Memory B cell (primary cell): ENCODE data around the gene PIN1.
"Not testable (repeated sequence)": the region's sequence is repeated elsewhere in the genome, so short reads cannot be mapped to it uniquely, and the experiment has no call there.

Experiments
- ATAC-seq: fragments of 150-1000 bp; cut with Tn5 transposase; 2 replicates; pipeline ENCODE4 v1.10.0; 2021; ENCODE audit warnings: low read depth, mild to moderate bottlenecking, moderate library complexity
- DNase-seq, 2 donors: peaks; one replicate each; pipeline ENCODE4 v3.0.0; 2022; ENCODE audit warnings: low spot score in 2 of 2
- H3K27ac Mint-ChIP-seq: one replicate; pipeline ENCODE4 v1.8.0; 2022; ENCODE audit warnings: mild to moderate bottlenecking, moderate library complexity, mixed read lengths
- H3K27me3 Mint-ChIP-seq: one replicate; pipeline ENCODE4 v1.8.0; 2022; ENCODE audit warnings: mixed read lengths
- H3K36me3 Mint-ChIP-seq: one replicate; pipeline ENCODE4 v1.8.0; 2022; ENCODE audit warnings: mild to moderate bottlenecking, mixed read lengths
- H3K4me1 Mint-ChIP-seq: one replicate; pipeline ENCODE4 v1.8.0; 2022; ENCODE audit warnings: mixed read lengths
- H3K4me3 Mint-ChIP-seq: one replicate; pipeline ENCODE4 v1.8.0; 2022; ENCODE audit warnings: mild to moderate bottlenecking, moderate library complexity, mixed read lengths
- H3K9me3 Mint-ChIP-seq: one replicate; pipeline ENCODE4 v1.8.0; 2022; ENCODE audit warnings: mixed read lengths

Gene PIN1

GRCh38 chr19:9799162-9799561 lies 36.0 kb upstream of the PIN1 start:
- no peak overlapping the region for H3K27ac Mint-ChIP-seq
- H3K4me3 Mint-ChIP-seq, result no peak overlapping the region

GRCh38 chr19:9801976-9802375 lies 33.1 kb upstream of the PIN1 start:
- no peaks in the 10 kb centered on the region for H3K9me3 Mint-ChIP-seq
- no peak for ATAC-seq
- no peak overlapping the region for H3K4me3 Mint-ChIP-seq
- no peaks in the 10 kb centered on the region for H3K4me1 Mint-ChIP-seq
- H3K27me3 Mint-ChIP-seq, result no peaks in the 10 kb centered on the region
- H3K36me3 Mint-ChIP-seq, result no peaks in the 10 kb centered on the region
- no peak overlapping the region for H3K27ac Mint-ChIP-seq
- no peak for DNase-seq

More at GRCh38 chr19:9799162-9799561, 36.0 kb upstream of the PIN1 start:
- Mint-ChIP-seq H3K4me1 (peaks cover 3% of the 10 kb centered on the region), H3K27me3 (no peaks in the 10 kb centered on the region), H3K9me3 (no peaks in the 10 kb centered on the region), H3K36me3 (no peaks in the 10 kb centered on the region)
- no peak for ATAC-seq
- DNase-seq, result no peak

- Mint-ChIP-seq H3K27me3 (no peaks in the 10 kb centered on the region), H3K9me3 (no peaks in the 10 kb centered on the region), H3K4me1 (no peaks in the 10 kb centered on the region), H3K4me3 (no peak overlapping the region), H3K36me3 (peaks cover 8% of the 10 kb centered on the region), H3K27ac (no peak overlapping the region)
- ATAC-seq (no peak), DNase-seq (no peak)
Measured at GRCh38 chr19:9806803-9807202, 28.3 kb upstream of the PIN1 start.

- Mint-ChIP-seq H3K36me3 (peaks cover 11% of the 10 kb centered on the region), H3K9me3 (peaks cover 2% of the 10 kb centered on the region), H3K27ac (no peak overlapping the region), H3K4me3 (no peak overlapping the region), H3K4me1 (peaks cover 2% of the 10 kb centered on the region), H3K27me3 (no peaks in the 10 kb centered on the region)
- ATAC-seq, result no peak
- no peak for DNase-seq
Measured at GRCh38 chr19:9808855-9809824, 26.0 kb upstream of the PIN1 start.

GRCh38 chr19:9811139-9811538 lies 24.0 kb upstream of the PIN1 start:
- no peaks in the 10 kb centered on the region for H3K27me3 Mint-ChIP-seq
- H3K36me3 Mint-ChIP-seq, result peaks cover 14% of the 10 kb centered on the region
- H3K9me3 Mint-ChIP-seq, result peaks cover 4% of the 10 kb centered on the region
- no peak overlapping the region for H3K4me3 Mint-ChIP-seq
- ATAC-seq, result no peak
- DNase-seq, result no peak
- peaks cover 2% of the 10 kb centered on the region for H3K4me1 Mint-ChIP-seq
- no peak overlapping the region for H3K27ac Mint-ChIP-seq

GRCh38 chr19:9818175-9818733 lies 16.9 kb upstream of the PIN1 start:
- Mint-ChIP-seq H3K4me1 (peaks cover 5% of the 10 kb centered on the region), H3K4me3 (peak overlapping the region; percentile 85), H3K36me3 (peaks cover 12% of the 10 kb centered on the region), H3K27ac (peak overlapping the region; percentile 84), H3K9me3 (peaks cover 9% of the 10 kb centered on the region), H3K27me3 (no peaks in the 10 kb centered on the region)
- peak in 1 of 2 donors; percentile 29 for DNase-seq
- ATAC-seq, result no peak

DNA sequence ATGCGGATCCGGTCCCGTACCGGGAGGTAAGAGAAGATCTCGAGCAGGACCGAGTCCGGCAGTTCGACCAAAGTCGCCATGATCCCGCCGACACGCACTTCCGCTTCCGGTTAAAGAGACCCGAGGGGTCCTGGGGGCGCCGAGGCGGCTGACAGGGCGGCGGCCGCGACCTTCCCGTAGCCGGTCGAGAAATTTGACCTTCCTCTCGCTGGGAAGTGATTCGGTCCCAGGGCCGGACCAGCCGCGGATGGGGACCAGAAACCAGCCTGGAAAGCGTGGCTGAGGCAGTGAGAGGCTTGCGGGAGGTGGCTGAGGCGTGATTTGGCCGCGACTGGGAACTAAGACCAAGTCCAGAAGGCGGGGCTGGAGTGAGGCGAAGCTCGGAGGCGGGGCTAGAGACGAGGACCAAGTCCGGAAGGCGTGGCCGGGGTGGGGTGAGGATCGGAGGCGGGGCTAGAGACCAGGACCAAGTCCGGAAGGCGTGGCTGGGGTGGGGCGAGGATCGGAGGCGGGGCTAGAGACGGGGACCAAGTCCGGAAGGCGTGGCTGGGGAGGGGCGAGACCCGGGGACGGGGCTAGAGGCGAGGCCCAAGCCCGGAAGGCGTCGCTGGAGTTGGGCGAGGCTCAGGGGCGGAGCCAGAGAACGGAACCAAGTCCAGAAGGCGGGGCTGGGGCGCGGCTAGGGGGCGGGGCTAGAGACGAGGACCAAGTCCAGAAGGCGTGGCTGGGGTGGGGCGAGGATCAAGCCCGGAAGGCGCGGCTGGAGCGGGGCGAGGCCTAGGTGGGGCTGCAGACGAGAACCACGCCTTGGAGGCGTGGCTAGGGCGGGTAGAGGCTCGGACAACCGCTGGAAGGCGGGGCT lies 16.2 kb upstream of the PIN1 start, which contains the start of gene FBXL12:
TSS of gene FBXL12 (minus strand) at position 346 of the 862 bp plus-strand sequence. CDS start at position 80, 266 bp downstream.
- peaks cover 8% of the 10 kb centered on the region for H3K9me3 Mint-ChIP-seq
- H3K4me1 Mint-ChIP-seq, result peaks cover 3% of the 10 kb centered on the region
- H3K27ac Mint-ChIP-seq, result peak within 1 kb of the TSS; percentile 84
- DNase-seq, result peak; percentile 99 to 100
- H3K4me3 Mint-ChIP-seq, result peak within 1 kb of the TSS; percentile 85
- ATAC-seq, result peak; percentile 81
- no peaks in the 10 kb centered on the region for H3K27me3 Mint-ChIP-seq
- peaks cover 12% of the 10 kb centered on the region for H3K36me3 Mint-ChIP-seq

- peak overlapping the region; percentile 84 for H3K27ac Mint-ChIP-seq
- H3K4me1 Mint-ChIP-seq, result peaks cover 2% of the 10 kb centered on the region
- peaks cover 7% of the 10 kb centered on the region for H3K9me3 Mint-ChIP-seq
- ATAC-seq (no peak), DNase-seq (no peak)
- no peaks in the 10 kb centered on the region for H3K27me3 Mint-ChIP-seq
- H3K4me3 Mint-ChIP-seq, result peak overlapping the region; percentile 85
- H3K36me3 Mint-ChIP-seq, result peaks cover 11% of the 10 kb centered on the region
Measured at GRCh38 chr19:9819596-9819909, 15.6 kb upstream of the PIN1 start.

DNA sequence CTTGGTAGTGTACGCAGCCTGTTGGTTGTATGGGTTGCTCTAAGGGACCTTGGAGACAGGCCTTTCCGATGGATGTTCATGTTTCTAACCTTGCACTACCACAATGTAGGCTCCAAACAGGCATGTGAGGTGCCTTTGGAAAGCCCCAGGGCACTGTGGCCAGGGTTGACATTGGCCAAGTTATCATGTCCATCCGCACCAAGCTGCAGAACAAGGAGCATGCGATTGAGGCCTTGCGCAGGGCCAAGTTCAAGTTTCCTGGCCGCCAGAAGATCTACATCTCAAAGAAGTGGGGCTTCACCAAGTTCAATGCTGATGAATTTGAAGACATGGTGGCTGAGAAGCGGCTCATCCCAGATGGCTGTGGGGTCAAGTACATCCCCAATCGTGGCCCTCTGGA lies 15.1 kb upstream of the PIN1 start:
- ATAC-seq, H3K9me3 Mint-ChIP-seq, H3K27me3 Mint-ChIP-seq, H3K27ac Mint-ChIP-seq, H3K4me1 Mint-ChIP-seq, DNase-seq, H3K36me3 Mint-ChIP-seq: not testable (repeated sequence)
- peak overlapping the region; percentile 14 for H3K4me3 Mint-ChIP-seq

DNA sequence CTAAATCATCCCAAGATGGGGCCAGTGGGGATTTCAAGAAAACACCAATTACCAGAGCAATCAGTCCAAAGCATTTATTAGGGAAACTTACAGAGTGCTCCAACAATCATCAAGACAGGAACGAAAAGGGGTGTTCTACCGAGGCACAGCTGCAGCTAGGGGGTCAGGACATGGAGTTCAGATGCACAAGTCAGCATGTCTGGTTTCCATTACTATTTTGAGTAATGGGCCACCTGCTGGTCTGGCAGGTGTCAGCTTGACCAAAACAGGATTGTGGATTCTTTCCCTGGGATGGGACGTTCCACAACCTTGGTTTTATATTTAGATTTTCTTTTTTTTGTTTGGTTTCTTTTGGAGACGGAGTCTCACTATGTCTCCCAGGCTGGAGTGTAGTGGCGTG lies 11.3 kb upstream of the PIN1 start:
- Mint-ChIP-seq H3K27ac (no peak overlapping the region), H3K4me1 (peaks cover 19% of the 10 kb centered on the region), H3K27me3 (no peaks in the 10 kb centered on the region), H3K4me3 (no peak overlapping the region), H3K9me3 (no peaks in the 10 kb centered on the region), H3K36me3 (peaks cover 6% of the 10 kb centered on the region)
- ATAC-seq (no peak), DNase-seq (no peak)

DNA sequence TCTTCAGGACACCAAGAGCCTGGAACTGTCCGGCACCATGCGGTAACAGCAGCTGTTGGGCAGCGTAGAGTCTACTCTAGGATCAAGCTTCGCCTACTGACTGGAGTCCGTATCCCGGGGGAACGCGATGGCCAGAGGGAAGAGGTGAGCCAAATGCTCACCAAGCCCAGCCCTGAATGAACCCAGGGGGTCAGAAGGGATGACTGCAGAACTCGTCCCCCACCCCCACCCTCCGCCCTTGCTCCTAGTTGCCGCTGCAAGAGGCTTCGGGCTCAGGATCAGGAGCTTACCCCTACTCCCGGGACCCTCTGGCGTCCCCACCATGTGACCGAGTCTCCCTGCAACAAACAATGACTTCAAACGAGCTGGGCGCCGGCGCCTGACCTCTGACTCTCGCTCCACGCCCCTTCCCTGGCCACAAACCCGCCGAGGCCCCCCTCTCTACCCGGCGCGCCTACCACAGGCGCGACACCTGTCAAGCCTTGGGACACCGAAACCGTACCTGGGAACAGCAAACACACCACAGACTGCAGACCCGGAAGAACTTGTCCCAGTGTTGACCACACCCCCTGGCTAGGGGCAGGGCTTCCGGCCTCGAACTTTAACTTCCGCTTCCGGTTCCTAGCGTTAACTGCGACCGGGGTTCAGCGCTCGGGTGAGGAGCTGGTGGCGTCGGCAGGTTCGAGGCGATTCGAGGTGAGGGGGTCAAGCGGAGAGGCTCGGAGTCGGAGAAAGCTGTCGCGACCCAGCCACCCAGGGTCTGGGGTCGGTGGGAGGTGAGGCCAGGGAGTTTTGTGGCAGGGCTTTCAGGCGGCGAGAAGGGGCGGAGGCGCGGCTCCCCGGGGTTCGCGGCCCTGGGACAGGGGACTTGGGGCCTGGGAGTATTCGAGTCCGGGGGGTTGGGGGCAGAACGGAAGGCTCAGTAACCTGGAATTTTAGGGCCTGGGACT lies 7.6 kb upstream of the PIN1 start, which contains the start of gene UBL5:
TSS of gene UBL5 (plus strand) at position 630 of the 950 bp plus-strand sequence. CDS start 420 bp downstream, outside the sequence.
- Mint-ChIP-seq H3K36me3 (peaks cover 8% of the 10 kb centered on the region), H3K4me3 (peak within 1 kb of the TSS; percentile 97), H3K4me1 (peaks cover 17% of the 10 kb centered on the region), H3K9me3 (no peaks in the 10 kb centered on the region), H3K27me3 (no peaks in the 10 kb centered on the region), H3K27ac (peak within 1 kb of the TSS; percentile 96)
- DNase-seq (peak; percentile 75 to 82), ATAC-seq (peak; percentile 99)

DNA sequence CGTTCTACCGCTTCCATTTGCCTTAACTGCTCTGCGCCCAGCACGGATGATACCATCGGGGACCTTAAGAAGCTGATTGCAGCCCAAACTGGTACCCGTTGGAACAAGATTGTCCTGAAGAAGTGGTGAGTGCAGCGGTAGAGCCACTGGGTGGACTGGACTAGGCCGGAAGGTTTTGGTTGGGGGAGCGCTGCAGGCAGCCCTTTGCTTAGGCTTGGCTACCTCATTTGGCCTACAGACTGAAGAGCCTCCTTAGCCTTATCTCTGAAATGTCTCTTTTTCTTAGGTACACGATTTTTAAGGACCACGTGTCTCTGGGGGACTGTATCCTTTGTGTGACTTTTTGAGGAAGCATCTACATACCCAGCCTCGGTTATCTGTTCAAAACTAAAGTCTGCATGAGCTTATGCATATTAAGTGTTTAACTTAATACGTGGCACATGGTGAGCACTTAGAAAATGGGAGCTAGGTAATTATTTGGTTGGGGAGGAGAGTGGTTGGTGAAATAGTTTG lies 6.5 kb upstream of the PIN1 start:
- H3K4me3 Mint-ChIP-seq, result peak overlapping the region; percentile 97
- H3K36me3 Mint-ChIP-seq, result peaks cover 8% of the 10 kb centered on the region

DNA sequence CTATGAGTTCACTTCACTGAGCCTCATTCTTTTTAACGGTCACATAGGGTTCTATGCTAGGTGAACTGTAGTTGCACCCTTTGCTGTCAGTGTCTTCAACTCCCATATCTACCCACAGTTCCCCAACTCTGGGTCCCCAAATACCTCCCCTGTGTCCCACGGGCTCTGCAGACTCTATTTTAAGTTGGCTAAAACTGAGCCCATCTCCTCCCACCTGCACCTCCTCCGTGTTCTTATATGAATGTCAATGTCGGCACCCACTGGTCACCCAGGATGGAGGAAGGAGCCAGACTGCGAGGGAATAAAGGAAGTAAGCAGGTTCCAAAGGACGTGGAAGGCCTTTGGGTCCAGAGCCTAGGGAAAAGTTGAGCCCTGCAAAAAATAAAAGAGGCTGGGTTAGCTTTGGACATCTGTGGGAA lies 802 bp upstream of the PIN1 start:
- no peaks in the 10 kb centered on the region for H3K27me3 Mint-ChIP-seq
- peaks cover 8% of the 10 kb centered on the region for H3K36me3 Mint-ChIP-seq
- H3K27ac Mint-ChIP-seq, result peak overlapping the region; percentile 94
- ATAC-seq (no peak), DNase-seq (no peak)
- no peaks in the 10 kb centered on the region for H3K9me3 Mint-ChIP-seq
- H3K4me1 Mint-ChIP-seq, result peaks cover 12% of the 10 kb centered on the region
- peak overlapping the region; percentile 98 for H3K4me3 Mint-ChIP-seq

More for the DNA sequence above, 6.5 kb upstream of the PIN1 start:
- ATAC-seq (no peak), DNase-seq (no peak)
- no peaks in the 10 kb centered on the region for H3K9me3 Mint-ChIP-seq
- no peak overlapping the region for H3K27ac Mint-ChIP-seq
- peaks cover 17% of the 10 kb centered on the region for H3K4me1 Mint-ChIP-seq
- H3K27me3 Mint-ChIP-seq, result no peaks in the 10 kb centered on the region
